GM19438 (cell line): Measurements from ENCODE around the gene TOX2.
A peak's percentile ranks its signal among the peaks of the same experiment; 100 is the strongest.

Experiments used
- ATAC-seq: cut with Tn5 transposase; IDR thresholded peaks from one replicate; pipeline ENCODE4 v1.9.1; 2021; ENCODE audit warnings: low read depth; ENCODE audit not compliant: unreplicated experiment

TOX2 gene

GRCh38 chr20:43994486-43995100, 79.9 kb downstream of the TOX2 start:
- ATAC-seq = no peak

GRCh38 chr20:43995645-43996044, 81.0 kb downstream of the TOX2 start:
- no peak for ATAC-seq

DNA sequence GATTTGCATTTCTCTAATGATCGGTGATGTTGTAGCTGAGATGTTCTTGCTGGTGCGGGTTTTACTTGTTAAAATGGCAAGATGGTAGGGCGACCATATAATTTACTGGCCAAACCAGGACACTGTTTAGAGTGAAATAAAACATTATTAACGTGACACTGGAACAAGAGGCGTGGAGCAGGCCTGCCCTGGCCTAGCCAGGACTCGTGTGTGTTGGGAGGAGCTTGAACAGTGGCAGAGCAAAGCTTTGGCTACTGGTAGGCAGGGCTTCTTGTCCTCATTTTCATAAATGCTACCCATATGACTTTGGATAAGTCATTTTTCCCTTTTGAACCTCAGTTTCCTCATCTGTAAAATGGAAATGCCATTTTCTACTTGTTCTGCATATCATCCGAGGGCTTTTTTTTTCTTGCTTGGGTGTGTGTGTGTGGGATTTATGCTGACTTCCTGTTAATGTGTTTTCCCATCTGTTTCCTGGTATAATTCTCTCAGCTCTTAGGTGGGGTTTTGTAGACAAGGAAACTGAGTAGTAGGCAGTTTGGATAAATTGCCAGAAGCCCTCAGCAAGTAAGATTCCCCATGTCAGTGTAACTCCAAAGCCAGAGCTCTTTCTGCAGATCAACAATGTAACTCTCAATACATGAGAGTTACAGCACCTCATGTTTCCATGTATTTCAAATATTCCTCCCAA, 81.7 kb downstream of the TOX2 start:
- ATAC-seq = no peak

DNA sequence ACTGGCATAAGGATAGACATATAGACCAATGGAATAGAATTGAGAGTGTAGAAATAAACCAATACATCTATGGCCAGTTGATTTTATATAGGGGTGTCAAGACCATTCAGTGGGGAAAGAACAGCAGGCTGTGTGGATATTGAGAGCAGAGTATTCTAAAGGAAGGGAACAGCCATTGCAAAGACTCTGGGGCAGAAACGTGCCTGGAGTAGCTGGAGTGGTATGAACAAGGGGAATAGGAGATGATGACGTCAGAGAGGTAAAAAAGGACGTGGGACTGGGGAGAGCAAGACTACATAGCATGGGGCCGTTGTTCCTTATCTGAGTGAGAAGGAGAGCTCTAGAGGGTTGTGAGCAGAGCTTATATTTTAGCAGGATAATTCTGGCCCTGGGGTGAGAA, 85.2 kb downstream of the TOX2 start:
- no peak for ATAC-seq

GRCh38 chr20:44001667-44002596, 87.3 kb downstream of the TOX2 start:
- peak; percentile 47 for ATAC-seq

DNA sequence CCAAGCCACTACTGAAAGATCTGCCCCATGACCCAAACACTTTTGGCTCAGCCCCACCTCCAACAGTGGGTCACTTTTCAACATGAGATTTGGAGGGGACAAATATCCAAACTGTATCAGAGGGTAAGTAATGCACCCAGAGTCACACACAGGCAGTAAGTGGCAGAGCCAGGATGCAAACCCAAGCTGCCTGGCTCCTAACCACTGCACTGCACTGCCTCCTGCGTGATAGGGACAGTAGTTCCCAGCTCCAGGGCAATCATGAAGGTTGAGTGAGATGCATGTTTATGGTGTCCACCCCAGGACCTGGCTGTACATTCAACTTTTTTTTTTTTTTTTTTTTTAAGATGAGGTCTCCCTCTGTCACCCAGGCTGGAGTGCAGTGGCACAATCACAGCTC, 88.2 kb downstream of the TOX2 start:
- no peak for ATAC-seq

GRCh38 chr20:44003609-44004008, 89.0 kb downstream of the TOX2 start:
- ATAC-seq = no peak

- no peak for ATAC-seq
Measured at GRCh38 chr20:44004306-44004915, 89.8 kb downstream of the TOX2 start.

- ATAC-seq = no peak
Measured at GRCh38 chr20:44005661-44006060, 91.0 kb downstream of the TOX2 start.

DNA sequence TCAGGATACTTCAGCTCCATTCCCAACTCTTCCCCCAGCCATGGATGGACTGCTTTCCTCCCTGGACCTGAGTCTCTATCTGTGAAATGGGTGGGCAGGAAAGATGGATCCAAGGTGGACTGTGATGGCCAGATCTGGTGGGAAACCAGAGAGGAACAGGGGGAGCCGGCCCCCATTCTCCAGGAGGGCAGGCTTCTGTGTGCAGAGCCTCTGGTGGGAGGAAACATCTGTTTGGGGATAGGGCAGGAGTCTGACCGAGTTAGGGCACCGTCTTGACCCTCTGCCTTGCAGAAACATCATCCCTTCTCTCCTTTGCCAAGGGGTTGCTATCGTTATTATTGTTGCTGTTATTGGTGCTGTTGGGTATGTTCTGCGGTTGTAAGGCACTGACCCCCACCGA, 91.5 kb downstream of the TOX2 start:
- ATAC-seq = no peak

DNA sequence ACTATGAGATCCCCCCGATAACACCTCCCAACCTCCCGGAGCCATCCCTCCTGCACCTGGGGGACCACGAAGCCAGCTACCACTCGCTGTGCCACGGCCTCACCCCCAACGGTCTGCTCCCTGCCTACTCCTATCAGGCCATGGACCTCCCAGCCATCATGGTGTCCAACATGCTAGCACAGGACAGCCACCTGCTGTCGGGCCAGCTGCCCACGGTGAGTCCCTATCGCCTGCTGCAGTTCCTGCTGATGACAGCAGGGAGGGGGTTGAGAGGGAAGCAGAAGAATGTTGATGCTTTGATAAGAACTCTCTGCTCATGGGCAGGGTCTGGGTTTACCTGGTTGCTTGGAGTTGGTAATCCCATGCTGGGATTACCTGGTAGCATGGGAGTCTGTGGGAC, 91.9 kb downstream of the TOX2 start:
- no peak for ATAC-seq

DNA sequence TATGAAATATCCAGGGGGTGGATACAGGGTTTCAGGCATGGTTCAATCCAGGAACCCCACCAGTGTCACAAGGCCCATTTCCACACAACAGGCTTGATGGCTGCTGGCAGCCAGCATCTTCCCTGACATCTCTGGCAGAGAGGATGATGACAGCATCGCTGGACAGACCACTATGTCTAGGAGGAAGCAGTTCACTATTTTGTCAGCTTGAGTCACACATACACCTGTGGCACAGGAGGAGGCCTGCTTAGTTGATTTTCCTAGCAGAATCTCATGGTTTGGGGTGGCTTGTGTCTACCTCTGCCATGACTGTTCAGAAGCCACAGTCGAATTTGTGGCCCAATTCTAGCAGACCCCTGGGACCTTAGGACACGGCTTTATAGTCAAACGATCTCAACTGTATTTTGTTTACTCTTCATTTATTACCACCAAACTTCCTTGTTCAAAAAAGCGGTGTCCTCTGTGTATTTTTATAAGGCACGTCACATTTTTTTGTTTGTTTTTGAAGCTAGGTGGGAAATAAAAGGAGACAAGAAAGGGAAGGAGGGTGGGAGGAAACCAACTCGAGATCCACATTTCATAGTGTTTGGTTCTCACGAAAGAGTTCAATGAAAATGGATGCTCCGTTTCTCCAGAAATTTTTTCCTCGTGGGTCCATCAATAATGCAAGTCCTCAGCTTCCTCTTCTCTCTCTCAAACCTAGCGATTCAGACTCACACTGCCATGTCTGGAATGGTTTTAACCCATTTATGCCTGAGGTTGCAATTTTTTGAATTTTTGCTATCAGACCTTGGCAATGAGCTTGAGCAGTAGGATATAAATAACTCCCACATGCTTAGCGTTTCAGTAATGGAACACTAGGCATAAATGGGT, 94.4 kb downstream of the TOX2 start:
- ATAC-seq = no peak

DNA sequence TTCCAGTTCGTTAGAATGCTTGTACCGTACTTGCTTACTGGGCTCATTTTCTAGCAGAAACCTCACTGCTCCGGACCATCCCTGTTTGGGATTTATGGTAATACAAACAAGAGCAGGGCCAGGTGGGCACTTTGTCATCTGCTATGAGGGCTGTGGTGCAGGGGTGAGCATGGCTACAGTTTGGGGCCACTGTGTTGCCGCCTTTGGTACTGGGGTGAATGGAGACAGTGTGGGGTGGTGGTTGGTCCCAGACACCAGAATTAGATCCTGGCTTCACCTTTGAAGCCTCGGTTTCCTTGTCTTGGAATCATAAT, 95.0 kb downstream of the TOX2 start:
- no peak for ATAC-seq

DNA sequence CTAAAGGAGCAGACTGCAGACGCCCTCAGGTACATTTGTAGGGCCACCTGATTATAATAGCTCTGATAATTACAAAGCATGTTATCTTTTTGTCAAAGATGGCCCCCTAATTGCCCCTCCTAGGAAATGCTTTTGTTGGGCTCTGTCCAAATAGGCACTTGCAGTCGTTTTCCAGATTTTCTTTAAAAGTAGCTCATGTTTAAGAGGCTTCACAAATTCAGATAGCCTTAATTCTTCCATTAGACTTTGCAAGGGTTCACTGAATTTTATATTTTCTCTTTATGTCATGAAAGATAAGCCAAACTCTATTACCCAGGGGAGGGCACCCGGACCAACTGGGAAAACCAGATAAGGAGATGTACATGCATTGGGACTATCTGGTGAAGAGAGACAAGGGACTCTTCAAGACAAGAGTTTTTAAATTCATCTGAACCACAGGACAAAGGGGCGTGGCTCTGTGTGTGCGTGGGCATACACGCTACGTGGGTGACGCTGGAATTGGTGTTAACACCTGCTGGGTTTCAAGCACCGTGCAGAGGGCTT, 95.6 kb downstream of the TOX2 start:
- ATAC-seq = no peak

DNA sequence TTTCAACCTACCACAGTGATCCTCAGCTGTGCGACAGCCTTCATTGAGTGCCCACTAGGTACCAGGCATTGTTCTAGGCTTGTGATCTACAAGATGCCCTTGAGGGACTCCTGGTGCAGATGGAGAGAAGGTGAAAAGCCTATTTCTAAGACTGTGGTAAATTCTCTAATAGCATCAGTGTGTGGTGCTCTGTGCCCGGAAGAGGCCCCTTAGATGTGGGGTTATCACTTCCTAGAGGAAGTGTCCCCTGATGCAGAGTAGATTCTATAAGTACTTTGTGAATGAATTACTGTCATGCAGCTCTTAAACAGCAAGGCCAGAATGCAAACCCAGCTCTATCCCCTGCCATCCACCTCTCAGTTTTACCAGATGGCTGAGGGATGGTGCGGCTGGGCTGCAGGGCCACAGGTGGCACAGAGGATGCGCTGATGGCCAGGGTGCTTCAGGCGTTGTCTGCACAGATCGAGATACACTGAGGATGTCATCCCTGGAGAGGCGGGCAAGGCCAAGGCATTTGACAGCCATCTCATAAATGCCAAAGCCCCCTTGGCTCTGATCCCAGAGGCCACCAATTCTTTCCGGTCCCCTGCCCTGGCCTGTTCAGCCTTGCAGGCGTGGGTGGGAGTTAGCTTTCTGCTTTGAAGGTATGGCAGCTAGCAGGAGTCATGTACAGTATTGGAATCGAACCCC, 96.7 kb downstream of the TOX2 start:
- no peak for ATAC-seq

DNA sequence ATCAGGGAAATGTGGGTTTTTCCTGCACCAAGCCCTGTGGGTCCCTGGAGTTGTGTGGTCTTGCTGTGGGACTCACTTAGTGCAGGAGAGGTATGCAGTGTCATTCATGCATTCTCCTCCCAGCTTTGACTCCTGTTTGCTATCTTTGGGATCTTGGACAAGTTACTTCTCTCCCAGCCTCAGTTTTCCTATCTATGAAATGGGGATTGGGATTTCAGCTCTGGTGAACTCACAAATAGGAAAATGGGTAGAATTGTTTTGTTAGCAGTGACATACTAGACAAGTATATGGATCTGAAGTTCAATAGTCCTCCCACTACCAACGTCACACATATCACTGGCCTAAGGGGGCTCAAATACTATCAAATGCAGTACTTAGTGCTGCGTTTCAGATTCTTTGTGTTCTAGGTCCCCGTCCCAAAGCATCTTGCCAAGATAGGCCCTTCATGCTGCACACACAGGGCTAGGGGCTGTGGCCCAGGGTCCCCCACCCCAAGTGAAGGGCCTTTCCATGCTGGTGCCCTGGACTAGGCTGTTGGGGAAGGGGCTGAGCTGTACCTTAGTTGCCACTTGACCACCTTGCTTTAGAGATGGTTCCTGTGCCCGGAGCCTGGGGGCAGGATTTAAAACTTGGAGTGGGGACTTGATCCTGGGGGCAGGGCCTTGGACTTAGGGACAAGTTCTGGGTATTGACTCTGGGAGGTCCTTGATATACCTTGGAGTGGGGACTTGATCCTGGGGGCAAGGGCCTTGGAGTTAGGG, 98.0 kb downstream of the TOX2 start:
- ATAC-seq = no peak

GRCh38 chr20:44014807-44015732, 100.4 kb downstream of the TOX2 start:
- no peak for ATAC-seq

- no peak for ATAC-seq
Measured at GRCh38 chr20:44015733-44016103, 101.1 kb downstream of the TOX2 start.
